Smooth muscle cell of the brain vasculature (primary cell): ENCODE results near the gene ZDHHC16.
"Not testable (repeated sequence)": the region's sequence is repeated elsewhere in the genome, so short reads cannot be mapped to it uniquely, and the experiment has no call there.

Source experiments
- DNase-seq: peaks from one replicate; pipeline ENCODE4 v3.0.0-alpha.2; 2012; ENCODE audit warnings: low read depth, low spot score

ZDHHC16 gene

GRCh38 chr10:97479410-97479809 is 33.4 kb downstream of the ZDHHC16 start:
- not testable (repeated sequence) for DNase-seq

DNA sequence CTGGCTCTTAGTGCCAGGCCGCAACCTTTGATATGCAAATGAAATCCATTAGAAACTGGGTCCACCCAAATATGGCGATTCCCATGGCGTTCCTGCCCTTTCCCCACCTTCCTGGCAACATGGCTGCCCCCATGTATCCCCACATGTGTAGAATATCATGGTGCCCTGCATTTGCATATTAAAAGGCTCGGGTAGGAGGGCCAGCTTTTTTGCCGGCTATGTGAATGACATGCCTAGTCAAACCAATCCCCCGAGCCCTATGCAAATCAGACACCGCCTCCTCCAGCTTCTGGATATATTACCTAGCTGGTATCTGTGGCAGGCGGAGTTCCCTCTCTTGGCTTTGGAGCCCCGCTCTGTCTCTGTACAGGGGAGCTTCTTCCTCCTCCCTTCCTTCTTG is 34.0 kb downstream of the ZDHHC16 start:
- DNase-seq: no peak

- DNase-seq: no peak
Observed at GRCh38 chr10:97481071-97481470, 35.1 kb downstream of the ZDHHC16 start.

DNA sequence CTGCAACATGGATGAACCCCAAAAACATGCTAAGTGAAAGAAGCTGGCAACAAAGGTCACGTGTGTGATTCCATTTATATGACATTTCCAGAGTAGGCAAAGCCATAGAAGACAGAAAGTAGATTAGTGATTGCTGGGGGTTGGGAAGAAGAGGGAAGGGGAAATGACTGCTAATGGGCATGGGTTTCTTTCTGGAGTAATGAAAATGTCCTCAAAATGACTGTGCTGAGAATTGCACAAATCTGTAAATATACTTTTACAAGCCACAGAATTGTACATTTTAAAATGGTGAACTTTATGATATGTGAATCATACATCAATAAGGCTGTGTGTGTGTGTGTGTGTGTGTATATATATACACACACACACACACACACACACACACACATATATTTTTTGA is 36.4 kb downstream of the ZDHHC16 start:
- no peak for DNase-seq

GRCh38 chr10:97483506-97483905 is 37.5 kb downstream of the ZDHHC16 start:
- DNase-seq: no peak

GRCh38 chr10:97483921-97484320 is 37.9 kb downstream of the ZDHHC16 start:
- no peak for DNase-seq

- no peak for DNase-seq
Observed at GRCh38 chr10:97485647-97486281, 39.8 kb downstream of the ZDHHC16 start.

DNA sequence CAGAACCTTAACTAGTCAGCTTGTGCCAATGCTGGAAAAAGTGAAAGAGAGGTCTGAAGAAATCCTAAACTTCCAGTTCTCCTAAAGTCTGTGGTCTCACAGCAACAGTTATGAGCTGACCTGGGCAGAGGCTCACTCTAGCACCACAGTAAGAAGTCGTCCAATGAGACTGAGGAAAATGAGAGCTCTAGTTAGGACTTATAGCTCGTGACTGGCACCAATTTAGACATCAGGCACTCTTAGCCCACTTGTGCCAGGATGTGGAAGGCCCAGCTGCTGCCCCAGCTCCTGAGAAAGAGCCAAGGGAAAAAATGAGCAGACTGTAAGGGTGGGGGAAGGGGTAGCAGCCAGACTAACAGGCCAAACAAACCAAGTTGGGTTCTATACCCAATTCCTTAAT is 44.6 kb downstream of the ZDHHC16 start:
- DNase-seq: no peak

DNA sequence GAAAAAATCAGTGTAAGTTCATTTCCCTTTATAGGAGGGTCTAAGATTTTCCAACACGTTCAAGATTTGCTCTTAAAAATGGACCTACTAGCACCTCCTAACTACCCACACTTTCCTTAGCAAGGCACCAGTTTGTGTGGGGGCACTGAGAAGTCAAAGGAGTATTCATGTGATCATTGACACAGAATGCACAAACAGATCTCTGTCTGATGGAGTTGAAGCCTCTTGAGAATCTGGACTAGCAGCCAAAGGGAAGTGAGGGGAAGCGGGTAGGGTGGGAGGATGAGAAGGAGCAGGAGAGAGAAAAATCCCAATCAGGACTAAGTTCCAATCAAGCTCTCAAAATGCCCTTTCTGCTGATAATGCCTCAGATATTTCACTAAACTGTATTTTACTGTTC is 48.2 kb downstream of the ZDHHC16 start:
- no peak for DNase-seq

DNA sequence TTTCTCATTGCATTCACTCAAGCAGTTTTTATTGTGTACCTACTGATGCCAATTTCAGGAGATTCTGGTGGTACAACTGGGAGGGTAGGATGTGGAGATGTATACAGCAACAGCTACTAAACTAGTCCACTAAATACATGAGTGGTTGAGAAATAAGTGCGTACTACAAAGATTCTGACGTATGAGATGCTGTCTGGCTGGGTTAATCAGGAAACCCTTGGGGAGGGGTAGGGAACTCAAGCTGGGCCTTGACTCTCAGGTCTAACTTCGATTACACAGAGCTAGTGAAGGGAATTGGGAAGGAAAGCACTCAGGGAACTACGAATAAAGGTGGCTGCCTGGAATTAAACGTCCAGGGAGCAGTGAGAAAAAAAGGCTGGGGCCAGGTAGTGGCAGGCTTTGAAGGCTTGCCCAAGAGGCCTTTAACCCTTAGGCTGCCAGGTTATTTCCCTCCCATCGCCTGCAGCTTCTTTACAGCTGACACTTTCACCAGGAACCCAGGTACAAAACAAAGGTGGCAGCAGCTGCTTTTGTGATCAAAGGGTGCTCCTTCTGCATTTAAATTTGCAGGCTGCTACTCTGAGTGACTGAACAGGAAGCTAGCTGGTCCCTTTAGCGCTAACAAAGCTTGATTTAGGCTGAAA is 49.0 kb downstream of the ZDHHC16 start:
- no peak for DNase-seq

DNA sequence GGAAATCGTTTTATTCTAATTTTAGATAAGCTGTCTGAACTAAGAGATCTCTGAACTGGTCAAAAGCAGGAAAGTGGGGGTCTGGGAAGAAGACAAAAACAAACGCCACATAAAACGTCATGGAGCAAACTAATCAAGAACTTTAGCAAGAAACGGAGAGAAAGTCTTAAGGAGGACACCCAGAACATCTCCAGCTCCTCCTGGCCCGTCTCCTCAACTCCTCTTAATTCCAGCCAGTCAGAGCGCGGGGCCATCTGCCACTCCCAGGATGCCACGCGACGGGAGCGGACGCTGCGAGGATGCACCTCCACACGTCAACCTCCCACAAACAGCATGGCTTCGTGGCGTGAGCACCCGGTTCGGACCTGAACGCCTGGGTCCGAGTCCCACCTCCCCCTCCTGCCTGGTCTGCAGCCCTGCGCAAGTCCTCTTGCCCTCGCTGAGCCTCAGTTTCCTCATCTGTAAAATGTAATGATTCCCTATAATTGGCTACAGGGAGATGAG is 51.6 kb downstream of the ZDHHC16 start:
- no peak for DNase-seq

- peak; percentile 98 for DNase-seq
Observed at GRCh38 chr10:97498076-97498840, 52.3 kb downstream of the ZDHHC16 start, which contains the start of gene MMS19. MMS19 (minus strand) TSS chr10:97498422; CDS start chr10:97498384, 38 bp downstream.

DNA sequence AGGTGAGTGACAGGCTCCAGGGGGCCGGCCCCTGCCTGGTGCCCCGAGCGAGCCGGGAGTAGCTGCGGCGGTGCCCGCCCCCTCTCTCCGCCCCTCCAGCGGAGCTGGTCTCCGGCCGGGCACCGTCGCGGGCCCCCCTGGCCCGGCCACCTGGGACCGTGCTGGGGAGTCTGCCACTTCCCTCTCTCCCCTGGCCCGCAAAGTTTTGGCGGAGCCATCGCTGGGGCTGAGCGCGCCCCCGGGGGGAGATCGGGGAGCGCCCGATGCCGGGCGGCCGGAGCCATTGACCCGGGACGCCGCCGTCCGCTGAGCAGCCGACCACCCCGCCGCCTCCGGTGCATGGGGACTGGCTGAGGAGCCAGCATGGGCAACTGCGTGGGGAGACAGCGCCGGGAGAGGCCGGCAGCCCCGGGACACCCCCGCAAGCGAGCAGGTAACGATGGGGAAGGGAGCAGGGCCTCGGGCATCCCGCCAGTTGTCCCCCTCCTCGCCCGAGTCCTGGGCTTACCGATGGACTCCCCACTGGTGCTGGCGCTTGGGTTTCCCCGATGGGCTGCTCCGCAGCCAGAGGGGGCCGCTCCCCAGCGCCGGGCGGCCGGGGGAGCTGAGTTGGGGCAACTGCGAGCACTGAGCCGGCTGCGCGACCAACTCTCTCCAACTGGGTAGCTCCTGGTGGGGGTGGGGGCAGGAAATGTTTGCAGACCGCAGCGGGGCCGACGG is 53.0 kb downstream of the ZDHHC16 start, which contains the start of gene UBTD1:
Gene UBTD1 (plus strand): TSS at position 84 of the 720 bp plus-strand sequence. CDS start 280 bp downstream, at position 364.
- no peak for DNase-seq

- DNase-seq: no peak
Observed at GRCh38 chr10:97499561-97500296, 53.8 kb downstream of the ZDHHC16 start.

DNA sequence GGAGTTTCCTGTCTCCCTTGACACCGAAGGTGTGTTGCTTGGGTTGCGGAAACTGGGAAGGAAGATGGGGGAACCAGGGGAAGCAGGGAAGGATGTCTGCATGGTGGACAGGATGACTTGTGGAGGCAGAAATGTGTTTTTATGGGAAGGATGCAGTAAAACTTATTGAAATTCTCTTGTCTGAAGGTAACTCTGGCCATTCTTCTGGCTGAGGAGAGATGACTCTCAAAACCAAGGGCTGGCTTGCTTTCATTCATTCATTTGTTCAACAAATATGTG is 54.3 kb downstream of the ZDHHC16 start:
- no peak for DNase-seq

DNA sequence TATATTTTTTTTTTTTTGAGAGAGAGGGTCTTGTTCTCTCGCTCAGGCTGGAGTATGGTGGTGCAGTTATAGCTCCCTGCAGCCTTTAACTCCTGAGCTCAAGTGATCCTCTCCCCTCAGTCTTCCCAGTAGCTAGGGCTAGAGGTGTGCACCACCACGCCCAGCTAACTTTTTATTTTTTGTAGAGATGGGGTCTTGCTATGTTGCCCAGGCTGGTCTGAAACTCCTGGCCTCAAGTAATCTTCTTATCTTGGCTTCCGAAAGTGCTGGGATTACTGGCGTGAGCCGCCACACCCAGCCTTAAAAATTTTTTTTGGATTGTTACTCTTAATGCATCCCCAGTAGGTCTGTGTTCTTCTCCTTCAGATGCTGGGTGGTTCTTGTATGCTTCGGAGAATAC is 56.9 kb downstream of the ZDHHC16 start:
- no peak for DNase-seq

DNA sequence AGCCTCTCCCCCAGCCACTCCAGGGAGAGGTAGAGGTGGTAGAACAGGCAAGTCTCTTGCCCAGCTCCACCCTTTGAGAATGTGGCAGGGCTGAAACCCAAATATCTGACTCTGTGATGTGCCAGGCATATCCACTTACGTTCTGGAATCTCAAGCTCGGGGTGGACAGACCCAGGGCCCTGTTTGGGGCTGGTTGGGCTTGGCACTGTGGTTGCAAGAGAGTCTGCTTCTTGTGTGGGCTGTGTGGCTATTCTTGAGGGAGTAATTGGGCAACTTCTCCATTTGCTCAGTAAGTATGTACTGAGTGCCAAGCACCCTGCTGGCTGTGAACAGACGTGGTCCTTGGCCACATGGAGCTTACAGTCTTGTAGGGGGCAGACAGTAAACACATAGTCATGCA is 57.4 kb downstream of the ZDHHC16 start:
- DNase-seq: no peak

- no peak for DNase-seq
Observed at GRCh38 chr10:97505152-97505551, 59.2 kb downstream of the ZDHHC16 start.

DNA sequence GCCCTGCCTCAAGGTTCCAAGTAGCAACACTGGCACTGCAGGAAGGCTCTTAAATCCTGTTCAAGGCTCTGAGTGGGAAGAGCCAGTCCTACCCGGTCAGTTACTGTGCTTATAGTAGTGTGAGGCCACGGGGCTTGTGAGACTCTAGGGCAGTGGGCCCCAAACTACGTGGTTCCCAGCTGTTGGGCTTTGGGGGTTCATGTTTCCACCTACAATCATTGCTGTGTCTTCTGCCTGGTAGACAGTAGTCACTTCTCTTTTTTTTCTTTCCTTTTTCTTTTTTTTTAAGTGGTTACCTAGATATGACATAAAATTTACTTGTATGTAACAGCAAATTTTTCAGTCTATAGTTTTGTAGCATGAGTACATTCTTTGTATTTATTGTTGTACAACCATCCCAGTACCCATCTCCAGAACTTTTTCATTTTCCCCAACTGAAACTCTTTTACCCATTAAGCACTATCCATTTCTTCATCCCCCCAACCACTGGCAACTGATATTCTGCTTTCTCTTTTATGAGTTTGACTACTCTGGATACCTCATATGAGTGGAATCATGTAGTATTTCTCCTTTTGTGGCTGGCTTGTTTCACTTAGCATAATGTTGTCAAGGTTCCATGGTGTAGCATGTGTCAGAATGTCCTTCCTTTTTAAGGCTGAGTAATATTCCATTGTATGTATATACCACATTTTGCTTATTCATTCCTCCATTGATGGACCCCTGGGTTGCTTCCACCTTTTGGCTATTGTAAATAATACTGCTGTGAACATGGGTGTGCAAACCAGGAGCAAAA is 60.4 kb downstream of the ZDHHC16 start:
- DNase-seq: no peak
